DOHH2 (cell line): ENCODE data around the gene WNK1.

Source experiments
- EZH2phosphoT487 ChIP-seq: fragments of 200-600 bp; sonication (generic); IDR thresholded peaks from 2 replicates; pipeline ENCODE4 v1.6.1; 2017; ENCODE audit warnings: borderline replicate concordance, mild to moderate bottlenecking, antibody characterized with exemption, low read length, moderate library complexity, mixed read lengths
- TF ChIP-seq, protein P1 (sequence below): fragments of 200-600 bp; sonication (generic); IDR thresholded peaks from one replicate; pipeline ENCODE4 v1.5.1; 2014; ENCODE audit warnings: antibody characterized with exemption, mild to moderate bottlenecking, low read depth, low read length; ENCODE audit not compliant: poor library complexity, severe bottlenecking

DNA sequence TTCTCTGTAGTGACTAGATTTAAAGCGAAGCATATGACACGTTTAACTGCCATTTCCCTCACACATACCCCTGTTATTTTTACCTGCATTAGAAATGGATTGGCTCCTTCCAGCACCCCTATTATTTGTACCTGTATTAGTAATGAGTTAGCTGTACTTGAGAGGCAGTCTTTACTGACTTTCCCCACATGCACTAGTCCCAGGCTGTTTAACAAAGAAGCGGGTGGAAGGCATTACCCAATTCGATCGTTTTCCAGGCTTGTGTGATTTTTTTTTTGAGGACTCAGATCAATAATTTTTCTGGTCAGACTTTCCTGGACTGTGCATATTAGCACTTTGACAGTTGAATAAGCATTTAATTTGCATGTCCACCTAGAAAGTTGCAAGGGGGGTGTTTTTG lies 150.7 kb downstream of the WNK1 start:
- TF ChIP-seq, protein P1, sequence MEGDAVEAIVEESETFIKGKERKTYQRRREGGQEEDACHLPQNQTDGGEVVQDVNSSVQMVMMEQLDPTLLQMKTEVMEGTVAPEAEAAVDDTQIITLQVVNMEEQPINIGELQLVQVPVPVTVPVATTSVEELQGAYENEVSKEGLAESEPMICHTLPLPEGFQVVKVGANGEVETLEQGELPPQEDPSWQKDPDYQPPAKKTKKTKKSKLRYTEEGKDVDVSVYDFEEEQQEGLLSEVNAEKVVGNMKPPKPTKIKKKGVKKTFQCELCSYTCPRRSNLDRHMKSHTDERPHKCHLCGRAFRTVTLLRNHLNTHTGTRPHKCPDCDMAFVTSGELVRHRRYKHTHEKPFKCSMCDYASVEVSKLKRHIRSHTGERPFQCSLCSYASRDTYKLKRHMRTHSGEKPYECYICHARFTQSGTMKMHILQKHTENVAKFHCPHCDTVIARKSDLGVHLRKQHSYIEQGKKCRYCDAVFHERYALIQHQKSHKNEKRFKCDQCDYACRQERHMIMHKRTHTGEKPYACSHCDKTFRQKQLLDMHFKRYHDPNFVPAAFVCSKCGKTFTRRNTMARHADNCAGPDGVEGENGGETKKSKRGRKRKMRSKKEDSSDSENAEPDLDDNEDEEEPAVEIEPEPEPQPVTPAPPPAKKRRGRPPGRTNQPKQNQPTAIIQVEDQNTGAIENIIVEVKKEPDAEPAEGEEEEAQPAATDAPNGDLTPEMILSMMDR, result no peak
- TF ChIP-seq EZH2phosphoT487, result no peak
